ENCODE results near the gene ATG16L2.

ATG16L2 gene

DNA sequence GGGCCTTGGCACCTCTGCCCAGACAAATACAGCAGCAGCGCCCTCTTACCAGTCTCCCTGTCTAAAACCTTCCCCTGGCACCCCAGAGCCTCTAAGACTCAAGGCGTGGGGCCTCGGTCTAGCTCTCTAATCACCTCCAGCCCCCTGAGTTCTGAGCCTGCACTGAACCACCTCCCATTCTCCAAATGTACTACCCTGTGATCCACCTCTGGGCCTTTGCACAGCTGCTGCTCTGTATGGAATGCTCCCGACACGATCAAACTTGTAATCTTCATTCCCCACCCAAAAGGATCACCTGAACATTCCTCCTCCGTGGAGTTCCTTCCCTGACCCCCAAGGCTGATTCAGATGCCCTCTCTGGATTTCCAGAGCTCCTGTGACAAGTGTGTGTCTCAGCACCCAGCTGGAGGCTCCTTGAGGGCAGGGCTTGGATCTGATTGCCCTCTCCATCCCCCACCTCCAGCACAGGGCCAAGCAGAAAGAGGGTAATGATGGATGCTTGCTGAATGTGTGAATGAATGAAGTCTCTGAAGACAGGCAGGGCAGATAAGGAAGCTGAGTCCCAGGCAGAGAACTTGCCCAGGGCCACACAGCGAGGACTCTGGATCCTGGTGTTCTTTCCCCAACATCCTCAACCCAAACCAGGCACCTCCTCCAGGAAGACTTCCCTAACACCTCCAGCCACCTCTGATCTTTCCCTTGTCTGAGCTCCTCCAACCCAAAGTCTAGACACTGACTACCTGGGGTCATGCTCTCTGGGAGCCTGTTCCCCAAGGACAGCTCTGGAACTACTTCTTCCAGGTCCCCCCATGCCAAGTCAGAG, 38.7 kb upstream of the ATG16L2 start:
- Histone ChIP-seq H4K20me1 (ENCODE audit: control insufficient read depth, insufficient read depth, low read depth, low read length) (no peaks in the 10 kb centered on the region; the same call in 1 of the 2 replicates), H3K79me2 (ENCODE audit: control insufficient read depth, low read length) (no peaks in the 10 kb centered on the region)

DNA sequence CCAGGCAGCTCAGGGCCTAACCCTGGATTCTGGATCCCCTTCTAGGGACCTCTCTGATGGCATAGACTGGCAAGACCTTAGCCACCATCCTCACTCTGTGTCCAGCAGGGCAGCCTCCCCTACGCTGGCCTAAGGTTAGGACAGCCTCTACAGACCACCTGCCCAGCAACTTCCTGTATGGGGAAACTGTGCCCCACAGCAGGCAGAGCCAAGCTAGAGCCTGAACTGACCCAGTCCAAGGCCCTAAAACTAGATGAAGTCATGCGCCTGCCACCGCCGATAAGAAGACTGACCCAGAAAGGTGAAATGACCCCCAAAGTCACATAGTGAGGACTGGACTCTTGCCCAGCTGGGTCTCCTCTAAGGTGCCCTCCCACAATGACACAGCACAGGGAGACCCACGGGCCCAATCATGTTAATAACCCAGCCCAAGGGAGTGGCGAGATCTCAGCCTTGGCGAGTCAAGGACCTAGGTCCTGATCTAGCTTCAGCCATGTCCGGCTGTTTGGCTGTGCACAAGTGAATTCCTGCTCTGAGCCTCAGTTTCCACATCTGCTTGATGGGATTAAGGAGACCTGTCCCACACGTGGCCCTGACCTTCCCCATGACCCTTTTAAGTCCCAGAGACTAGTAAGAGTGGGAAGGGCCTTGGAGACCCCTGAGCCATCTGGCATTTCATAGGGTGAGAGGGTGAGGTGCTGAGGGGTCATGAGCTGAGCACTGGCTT, 37.9 kb upstream of the ATG16L2 start:
- H3K9me3 ChIP-seq (ENCODE audit: control insufficient read depth, insufficient read depth, low read length): no peaks in the 10 kb centered on the region
- peaks cover 19% of the 10 kb centered on the region for H3K27me3 ChIP-seq (ENCODE audit: control insufficient read depth, low read length)
- no peaks in the 10 kb centered on the region for H3K9me2 ChIP-seq (replicated peaks; ENCODE audit: control insufficient read depth, low read length)
- no peak overlapping the region for H3K4me3 ChIP-seq (ENCODE audit: low read length)
- H3K36me3 ChIP-seq (ENCODE audit: control insufficient read depth, low read length): no peaks in the 10 kb centered on the region
- H3K79me2 ChIP-seq (ENCODE audit: control insufficient read depth, low read length): no peaks in the 10 kb centered on the region
- TF ChIP-seq CTCF (IDR thresholded peaks at IDR 0.05; ENCODE audit: low read depth, low read length, poor library complexity, severe bottlenecking) (no peak), EZH2phosphoT487 (IDR thresholded peaks at IDR 0.05; ENCODE audit: borderline replicate concordance, low read length) (no peak)
- H3K4me1 ChIP-seq (ENCODE audit: control insufficient read depth, low read length): peaks cover 3% of the 10 kb centered on the region; the same call in 1 of the 2 replicates
- H3K4me2 ChIP-seq (ENCODE audit: low read length): no peak overlapping the region
- no peaks in the 10 kb centered on the region for H3F3A ChIP-seq (ENCODE audit: control insufficient read depth, insufficient read depth)
- no peaks in the 10 kb centered on the region; the same call in 1 of the 2 replicates for H4K20me1 ChIP-seq (ENCODE audit: control insufficient read depth, insufficient read depth, low read depth, low read length)
- no peak overlapping the region for H3K27ac ChIP-seq (ENCODE audit: low read depth, low read length)

More for the DNA sequence above, 38.7 kb upstream of the ATG16L2 start:
- no peaks in the 10 kb centered on the region for H3K9me2 ChIP-seq (replicated peaks; ENCODE audit: control insufficient read depth, low read length)
- H3F3A ChIP-seq (ENCODE audit: control insufficient read depth, insufficient read depth): no peaks in the 10 kb centered on the region
- peaks cover 15% of the 10 kb centered on the region for H3K27me3 ChIP-seq (ENCODE audit: control insufficient read depth, low read length)
- H3K4me3 ChIP-seq (ENCODE audit: low read length): no peak overlapping the region
- TF ChIP-seq EZH2phosphoT487 (IDR thresholded peaks at IDR 0.05; ENCODE audit: borderline replicate concordance, low read length): no peak
- TF ChIP-seq CTCF (IDR thresholded peaks at IDR 0.05; ENCODE audit: low read depth, low read length, poor library complexity, severe bottlenecking): no peak
- H3K27ac ChIP-seq (ENCODE audit: low read depth, low read length): no peak overlapping the region
- H3K9me3 ChIP-seq (ENCODE audit: control insufficient read depth, insufficient read depth, low read length): no peaks in the 10 kb centered on the region
- no peak overlapping the region for H3K4me2 ChIP-seq (ENCODE audit: low read length)
- H3K4me1 ChIP-seq (ENCODE audit: control insufficient read depth, low read length): no peaks in the 10 kb centered on the region
- H3K36me3 ChIP-seq (ENCODE audit: control insufficient read depth, low read length): no peaks in the 10 kb centered on the region

DNA sequence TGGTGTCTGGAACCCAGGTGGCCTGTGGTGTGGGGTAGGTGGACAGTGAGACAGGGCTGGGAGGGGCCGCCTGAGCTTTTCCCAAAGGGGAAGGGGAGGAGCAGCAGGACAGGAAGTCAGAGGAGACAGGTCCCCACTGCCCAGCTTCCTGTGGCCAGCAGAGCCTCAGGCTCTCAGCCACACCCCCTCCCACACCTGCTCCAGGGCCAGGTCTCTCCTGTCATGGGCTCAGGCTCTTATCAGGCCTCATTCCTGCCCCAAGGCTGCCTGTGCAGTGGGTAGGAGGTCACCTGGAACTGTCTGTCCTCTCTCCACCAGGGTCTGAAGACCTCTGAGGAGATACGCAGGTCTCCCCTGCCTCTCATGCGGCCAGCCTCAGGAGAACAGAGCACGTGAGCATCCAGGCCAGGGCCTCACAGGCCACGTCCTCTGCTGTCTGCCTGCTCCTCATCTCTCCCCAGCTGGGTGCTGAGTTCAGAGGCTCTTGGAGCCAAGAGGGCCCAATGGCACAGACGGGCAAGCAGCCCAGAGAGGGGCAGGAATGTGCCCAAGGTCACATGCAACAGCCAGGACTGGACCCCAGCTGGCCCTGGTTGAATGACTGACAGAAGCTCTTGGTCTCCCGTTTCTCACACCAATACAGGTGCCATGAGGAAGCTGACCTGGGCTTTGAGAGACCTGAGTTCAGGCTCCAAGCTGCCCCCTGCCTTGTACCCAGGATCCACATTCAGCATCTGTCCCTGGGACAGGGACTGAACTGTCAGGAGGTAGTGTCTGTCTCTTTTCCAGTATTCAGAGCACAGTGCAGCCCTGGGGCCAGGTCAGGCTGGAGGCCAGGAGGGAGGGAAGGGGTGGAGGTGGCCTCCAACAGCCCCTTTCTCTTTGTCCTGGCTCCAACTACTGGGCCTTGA, 37.1 kb upstream of the ATG16L2 start:
- peaks cover 7% of the 10 kb centered on the region for H3K4me1 ChIP-seq (ENCODE audit: control insufficient read depth, low read length)
- H3F3A ChIP-seq (ENCODE audit: control insufficient read depth, insufficient read depth): no peaks in the 10 kb centered on the region
- H3K79me2 ChIP-seq (ENCODE audit: control insufficient read depth, low read length): no peaks in the 10 kb centered on the region
- H3K9me3 ChIP-seq (ENCODE audit: control insufficient read depth, insufficient read depth, low read length): no peaks in the 10 kb centered on the region
- H3K4me3 ChIP-seq (ENCODE audit: low read length): no peak overlapping the region
- no peaks in the 10 kb centered on the region for H3K36me3 ChIP-seq (ENCODE audit: control insufficient read depth, low read length)
- H3K4me2 ChIP-seq (ENCODE audit: low read length): no peak overlapping the region
- no peak for TF ChIP-seq EZH2phosphoT487 (IDR thresholded peaks at IDR 0.05; ENCODE audit: borderline replicate concordance, low read length)
- no peak for TF ChIP-seq CTCF (IDR thresholded peaks at IDR 0.05; ENCODE audit: low read depth, low read length, poor library complexity, severe bottlenecking)
- H3K27me3 ChIP-seq (ENCODE audit: control insufficient read depth, low read length): peaks cover 20% of the 10 kb centered on the region
- no peak overlapping the region for H3K27ac ChIP-seq (ENCODE audit: low read depth, low read length)
- H4K20me1 ChIP-seq (ENCODE audit: control insufficient read depth, insufficient read depth, low read depth, low read length): no peaks in the 10 kb centered on the region; the same call in 1 of the 2 replicates
- H3K9me2 ChIP-seq (replicated peaks; ENCODE audit: control insufficient read depth, low read length): no peaks in the 10 kb centered on the region

Measured in DOHH2 (cell line).